NCI-H510A (cell line): ENCODE measurements around the gene SCD5.

Experiments
- DNase-seq: peaks from one replicate; lab custom pipeline; 2025; lab: John Stamatoyannopoulos, UW

SCD5 gene

DNA sequence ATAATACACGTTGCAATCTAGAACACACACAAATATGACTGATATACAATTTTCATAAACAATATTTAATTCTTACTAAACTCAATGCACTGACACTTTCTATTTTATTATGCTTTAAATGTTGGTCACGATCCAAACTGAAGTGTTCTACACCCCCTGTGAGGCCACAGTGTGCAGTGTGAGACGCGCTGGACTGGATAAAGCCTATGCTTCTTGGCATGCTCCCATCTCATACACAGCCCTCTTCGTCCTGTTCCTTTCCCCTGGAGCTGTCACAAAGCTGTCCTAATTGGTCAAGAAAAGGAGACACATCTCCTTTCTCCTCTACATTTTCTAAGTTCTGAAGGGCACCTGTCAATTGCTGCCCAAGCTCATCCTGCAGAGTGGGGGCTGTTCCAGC lies 72.0 kb downstream of the SCD5 start:
- DNase-seq: no peak

DNA sequence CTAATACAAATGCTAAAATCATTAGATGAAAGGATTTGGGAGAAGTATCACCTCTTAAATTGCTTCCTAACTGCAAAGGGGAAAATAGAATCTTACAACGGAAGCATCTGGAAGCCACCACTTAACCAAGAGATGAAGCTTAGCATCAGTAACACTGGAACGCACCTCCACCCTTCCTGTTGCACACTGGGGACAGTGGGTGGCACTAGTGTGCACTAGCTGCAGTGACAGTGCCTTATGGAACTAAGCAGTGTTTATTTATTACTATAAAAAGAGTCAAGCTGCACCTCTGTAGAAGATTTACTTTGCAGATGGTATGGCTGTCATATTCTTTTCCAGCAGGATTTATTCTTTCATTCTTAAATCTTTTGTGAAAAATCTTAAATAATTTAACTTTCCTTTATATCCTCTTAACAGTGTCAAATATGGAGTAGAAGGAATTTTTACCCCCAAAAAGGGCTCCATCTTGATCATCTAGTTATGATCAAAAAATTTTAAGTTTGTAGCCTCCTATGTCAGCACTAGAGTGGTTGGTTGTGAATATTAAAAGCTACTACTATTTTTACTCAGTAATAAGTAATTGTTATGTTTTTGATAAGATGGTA lies 76.7 kb downstream of the SCD5 start:
- DNase-seq: peak; percentile 20

DNA sequence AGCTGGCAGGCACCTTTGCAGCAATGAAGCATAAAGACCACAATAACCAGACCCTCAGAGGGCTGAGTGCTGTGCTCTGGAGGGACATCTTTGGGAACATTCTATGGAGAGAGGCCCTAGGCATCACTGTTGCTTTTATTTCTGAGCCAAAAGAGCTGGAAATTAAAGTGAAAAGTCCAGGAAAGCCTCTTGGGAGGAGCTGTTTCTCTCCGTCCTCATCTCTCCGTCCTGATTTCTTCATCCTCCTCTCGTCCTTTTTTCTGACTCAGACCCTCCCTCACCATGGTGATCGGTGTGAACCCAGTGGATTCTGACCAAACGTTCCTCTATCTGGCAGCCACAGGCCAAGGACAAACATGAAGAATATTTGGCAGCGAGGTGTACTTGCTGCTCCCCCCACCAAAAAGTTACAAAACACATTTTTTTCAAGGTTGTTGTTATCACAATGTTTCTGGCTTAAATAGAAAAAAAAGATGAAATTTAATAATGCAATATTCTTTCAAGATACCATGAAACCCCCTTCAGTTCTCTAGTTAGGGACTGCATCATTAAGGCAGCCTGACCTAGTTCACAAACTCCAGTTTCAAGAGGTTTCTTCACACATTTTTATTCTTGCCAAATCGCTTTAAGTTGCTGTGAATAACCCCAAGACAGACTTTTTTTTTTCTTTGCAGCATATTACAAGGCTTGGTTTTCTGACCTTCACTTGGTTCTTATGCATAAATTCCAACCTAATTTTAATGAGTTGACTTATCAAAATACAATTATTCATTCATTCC lies 80.2 kb downstream of the SCD5 start:
- no peak for DNase-seq

DNA sequence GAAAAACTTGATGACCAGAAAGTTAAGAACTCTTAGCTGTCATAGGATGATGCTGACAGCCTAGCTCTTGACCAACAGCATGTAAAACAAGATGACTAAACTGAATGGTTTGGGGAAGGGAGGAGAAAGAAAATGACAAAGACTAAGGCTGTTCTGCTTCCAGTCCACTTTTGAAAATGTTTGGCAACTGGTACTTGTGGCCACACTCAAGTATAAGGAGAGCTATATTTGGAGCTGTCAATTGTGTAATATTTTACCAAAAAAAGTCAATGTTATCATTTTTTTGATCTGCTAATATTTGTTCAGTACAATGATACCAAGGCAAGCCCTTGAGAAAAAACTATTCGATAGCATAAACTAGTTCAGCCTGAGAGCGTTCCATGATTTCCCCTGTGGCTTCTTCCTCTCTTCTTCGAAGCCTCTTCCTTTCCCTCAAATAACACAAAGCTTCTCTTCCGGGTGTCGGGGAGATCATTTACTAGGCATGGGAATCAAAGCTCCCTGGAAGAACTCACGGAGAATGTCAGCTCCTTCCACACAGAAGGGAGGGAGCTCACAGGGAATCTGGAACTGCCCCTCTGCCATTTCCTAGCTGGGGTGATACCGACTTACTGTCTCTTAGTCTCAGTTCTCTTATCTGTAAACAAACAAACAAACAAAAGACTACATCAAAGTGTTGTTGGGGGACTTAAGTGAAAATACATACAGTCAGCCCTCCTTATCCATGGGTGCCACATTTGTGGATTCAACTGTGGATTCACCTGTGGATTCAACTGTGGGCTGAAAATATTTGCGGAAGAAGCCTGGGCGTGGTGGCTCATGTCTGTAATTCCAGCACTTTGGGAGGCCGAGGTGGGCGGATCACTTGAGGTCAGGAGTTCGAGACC lies 82.6 kb downstream of the SCD5 start:
- no peak for DNase-seq

DNA sequence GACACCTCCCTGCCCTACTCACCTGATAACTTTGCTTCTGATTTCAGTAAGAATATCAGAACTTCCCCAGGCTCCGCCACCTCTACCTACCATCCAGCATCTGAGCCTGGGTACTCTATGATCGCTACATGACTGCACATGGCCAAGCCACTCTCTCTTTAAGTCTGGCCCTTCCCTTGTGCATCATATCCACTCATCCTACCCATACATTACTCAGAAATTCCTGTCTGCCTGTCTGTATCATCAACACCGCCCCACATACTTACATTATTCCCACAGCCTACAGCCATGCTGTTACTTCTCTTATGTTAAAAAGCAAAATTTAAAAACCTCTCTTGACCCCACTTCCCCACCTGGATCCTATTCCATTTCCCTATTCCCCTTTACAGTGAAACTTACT lies 84.7 kb downstream of the SCD5 start:
- no peak for DNase-seq

DNA sequence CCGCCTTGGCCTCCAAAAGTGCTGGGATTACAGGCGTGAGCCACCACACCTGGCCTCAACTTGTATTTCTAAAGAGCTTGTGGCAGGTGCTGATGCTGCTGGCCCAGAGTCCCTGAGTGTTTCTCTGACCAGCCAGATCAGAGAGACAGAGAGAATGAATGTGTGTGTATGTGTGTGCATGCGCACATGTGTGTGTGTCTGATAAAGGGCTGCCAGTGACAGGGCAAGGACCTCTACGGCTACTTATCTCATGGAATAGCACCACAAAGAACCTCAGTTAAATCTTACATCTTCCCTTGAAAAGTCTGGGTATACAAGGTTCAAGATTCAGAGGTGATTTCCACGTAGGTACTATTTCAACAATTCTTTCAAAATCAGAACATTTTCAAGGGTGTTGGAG lies 86.0 kb downstream of the SCD5 start:
- no peak for DNase-seq

DNA sequence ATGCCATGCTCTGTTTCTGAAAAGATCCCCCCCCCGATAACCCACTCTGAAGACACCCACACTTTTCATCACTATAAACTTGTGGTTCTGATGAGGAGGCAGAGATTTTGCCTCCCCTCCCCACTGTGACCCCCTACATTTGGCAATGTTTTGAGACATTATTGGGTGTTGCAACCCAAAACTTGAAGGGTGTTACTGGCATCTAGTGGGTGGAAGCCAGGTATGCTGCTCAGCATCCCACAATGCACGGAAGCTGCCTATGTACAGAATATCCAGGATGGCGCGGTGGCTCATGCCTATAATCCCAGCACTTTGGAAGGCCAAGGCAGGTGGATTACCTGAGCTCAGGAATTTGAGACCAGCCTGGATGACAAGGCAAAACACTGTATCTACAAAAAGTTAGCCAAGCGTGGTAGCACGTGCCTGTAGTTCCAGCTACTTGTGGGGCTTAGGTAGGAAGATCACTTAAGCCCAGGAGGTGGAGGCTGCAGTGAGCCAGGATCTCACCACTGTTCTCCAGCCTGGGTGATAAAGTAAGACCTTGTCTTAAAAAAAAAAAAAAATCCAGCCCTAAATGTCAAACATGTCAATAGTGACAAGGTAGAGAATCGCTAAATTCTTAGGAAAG lies 87.3 kb downstream of the SCD5 start:
- no peak for DNase-seq

DNA sequence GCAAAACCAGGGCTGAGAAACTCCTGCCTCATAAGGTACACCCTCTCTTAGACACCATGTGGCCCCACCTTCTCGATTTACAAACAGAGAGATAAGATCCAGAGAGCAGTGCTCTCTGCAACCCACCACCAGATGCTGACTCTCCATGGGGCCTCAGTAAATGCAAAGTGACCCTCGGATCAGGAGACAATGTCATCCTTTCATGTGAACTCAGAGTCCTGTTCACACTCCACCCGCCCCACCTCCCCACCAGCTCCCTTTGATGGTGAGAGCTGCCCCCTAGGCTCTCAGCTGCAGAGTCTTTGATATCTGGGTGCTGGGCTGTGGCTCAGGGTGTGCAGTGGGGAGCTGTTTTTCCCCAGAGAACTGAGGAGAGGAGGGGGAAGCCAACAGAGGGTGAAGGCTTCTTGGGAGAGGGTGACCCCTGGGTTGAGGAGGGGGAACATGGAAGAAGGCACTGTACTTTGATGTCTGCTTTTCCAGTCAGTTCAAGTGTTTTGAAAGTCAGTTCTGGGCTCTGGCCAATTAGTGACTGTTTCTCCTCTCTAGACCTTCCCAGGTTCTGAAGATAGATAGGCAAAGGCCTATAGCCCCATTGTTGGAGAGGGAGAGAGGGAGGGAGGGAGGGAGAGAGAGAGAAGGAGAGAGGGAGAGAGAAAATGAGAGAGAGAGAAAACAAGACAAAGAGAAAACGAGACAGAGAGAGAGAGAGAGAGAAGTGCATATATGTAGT lies 88.2 kb downstream of the SCD5 start:
- no peak for DNase-seq

DNA sequence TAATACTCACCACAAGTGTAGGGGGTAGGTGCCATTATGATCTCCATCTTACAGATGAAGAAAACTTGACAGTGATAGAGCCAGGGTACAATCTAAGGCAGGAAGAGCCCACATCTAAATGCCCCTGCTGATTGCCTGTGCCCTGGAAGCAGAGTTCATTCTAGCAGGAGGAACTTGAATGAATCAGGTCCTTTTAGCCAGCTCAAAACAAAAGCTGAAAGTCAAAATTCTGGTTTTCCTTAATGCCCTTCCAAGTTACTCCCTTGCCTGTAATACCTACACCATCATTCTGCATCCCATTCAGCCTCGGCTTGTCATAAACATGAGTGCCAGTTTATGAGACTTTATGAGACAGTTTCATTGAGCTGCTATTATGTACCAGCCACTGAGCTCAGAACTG lies 89.6 kb downstream of the SCD5 start:
- no peak for DNase-seq

DNA sequence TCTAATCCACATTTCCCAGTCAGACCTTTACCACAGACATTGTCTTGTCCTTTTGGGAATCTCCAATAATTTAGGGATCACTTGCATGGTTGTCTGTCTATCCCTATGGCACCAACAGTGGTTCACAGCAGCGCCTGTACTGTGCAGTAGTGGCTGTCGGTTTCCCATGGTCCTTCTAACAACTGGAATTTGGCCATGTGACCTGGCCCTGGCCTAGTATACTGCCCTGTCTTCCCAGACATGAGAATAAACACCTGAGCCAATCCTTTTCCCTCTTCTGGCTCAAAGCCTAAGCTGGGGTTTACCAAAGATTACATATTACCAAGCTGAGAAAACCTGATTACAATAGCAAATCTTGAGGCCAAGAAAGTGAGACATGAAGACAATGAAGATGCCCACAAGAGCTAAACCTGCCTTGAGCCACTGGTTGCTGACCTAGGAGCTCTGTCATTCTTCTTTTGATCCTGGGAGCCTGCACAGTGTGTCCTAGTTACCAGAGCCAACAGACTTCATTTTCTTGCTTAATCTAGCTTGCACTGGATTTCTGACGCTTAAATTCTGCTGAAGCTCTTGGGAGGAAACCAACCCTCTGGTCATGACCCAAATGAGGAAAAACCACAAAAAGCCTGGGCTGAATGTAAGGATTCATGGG lies 92.1 kb downstream of the SCD5 start:
- no peak for DNase-seq

DNA sequence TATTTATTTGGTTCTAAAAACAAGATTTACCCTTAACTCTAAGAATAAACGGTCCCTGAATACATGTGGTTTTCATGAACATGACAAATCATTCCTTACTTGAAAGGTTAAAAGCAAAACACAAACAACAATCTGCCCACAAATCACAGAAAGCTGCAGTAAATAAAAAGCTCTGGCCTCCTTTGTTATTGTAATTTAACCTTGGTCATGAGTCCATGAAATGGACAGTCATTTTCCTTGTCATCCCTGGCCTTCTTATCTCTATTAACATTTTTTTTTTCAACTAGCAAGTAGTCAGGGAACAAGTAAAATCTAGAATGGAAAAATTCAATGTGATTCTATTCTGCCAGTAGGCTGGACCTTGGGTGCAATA lies 92.7 kb downstream of the SCD5 start:
- DNase-seq: no peak

DNA sequence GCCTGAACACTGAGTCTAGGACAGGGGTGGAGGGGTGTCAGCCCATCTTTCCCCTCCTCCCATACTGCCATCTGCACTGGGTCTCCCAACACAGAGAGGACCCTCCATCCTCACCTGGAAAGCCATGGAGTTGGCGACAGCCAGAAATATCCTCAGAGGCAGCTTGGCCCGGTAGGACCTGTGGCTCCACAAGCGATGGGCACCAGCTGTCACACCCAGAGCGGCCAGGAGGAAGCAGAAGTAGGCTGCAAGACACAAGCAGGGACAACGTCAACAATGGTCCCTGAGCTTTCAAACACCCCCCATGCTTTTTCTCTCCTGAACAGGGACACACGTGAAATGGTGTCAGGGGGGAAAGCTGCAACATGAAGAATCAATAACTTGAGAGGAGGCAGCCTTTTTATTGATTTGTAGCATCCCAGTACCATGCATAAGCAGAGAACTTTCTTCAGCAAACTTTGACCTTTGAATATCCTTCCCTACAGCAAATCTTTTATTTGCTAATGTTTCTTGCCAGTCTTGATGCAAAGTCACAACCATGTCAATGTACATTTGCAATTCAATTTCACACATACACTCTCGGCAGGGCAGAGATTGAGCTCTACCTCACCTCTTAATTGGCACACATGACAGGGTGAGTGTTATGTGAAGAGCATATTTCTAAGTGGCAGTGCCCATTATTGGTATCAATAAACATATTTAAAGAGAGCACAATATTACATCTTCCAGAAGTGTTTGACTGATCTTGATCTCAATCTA lies 93.2 kb downstream of the SCD5 start:
- no peak for DNase-seq

DNA sequence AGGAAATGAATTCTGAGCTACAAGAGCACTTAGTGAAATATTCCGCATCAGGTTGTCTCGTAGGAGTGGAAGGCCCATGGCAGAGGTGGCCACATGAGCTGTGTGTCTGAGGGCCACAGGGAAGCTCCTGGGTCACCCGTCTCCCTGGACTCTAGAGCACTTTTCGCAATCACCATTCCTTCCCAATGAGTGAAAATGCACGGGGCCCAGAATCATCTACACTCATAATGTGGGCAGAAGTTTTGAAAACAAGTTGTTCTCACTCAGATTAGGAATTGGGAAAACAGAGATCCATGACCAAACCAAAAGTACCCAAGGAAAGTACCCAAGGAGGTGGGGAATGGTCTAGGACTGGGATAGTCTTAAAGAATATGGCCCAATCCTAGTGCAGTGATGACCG lies 94.4 kb downstream of the SCD5 start:
- no peak for DNase-seq

DNA sequence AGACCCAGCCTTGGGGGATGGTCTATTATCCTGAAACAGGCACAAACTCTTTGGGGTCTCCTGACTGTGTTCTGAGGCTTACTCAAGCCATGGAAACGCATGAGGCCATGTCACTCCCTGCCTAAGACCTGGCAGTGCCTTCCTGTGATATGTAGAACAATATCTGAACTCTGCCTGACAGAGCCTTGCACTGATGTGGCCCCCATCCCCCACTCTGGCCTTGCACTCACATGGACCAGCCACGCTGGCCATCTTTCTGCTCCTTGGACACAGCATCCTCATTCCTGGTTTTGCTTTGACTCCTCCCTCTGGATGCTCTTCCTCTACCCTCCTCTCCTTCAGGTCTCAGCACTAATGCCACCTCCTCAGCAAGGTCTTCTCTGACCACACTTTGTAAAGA lies 100.2 kb downstream of the SCD5 start:
- no peak for DNase-seq

DNA sequence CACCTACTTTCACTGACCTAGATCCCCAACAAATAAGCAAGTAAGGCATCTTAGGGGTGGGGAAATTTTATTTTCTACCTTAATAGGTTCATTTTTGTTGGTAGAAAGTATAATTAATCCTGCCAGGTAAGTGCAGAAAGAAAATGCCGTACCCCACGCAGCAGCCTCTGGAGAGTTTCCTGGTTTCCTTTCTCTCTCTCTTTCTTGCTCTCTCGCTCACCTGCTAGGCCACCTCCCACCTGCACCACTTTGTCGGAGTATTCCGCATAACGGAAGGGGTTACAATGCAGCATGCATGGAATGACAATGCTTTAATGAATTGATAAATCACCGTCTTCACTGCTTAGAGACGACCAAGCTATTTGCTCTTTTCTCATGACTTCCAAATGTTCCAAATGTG lies 101.0 kb downstream of the SCD5 start:
- no peak for DNase-seq

DNA sequence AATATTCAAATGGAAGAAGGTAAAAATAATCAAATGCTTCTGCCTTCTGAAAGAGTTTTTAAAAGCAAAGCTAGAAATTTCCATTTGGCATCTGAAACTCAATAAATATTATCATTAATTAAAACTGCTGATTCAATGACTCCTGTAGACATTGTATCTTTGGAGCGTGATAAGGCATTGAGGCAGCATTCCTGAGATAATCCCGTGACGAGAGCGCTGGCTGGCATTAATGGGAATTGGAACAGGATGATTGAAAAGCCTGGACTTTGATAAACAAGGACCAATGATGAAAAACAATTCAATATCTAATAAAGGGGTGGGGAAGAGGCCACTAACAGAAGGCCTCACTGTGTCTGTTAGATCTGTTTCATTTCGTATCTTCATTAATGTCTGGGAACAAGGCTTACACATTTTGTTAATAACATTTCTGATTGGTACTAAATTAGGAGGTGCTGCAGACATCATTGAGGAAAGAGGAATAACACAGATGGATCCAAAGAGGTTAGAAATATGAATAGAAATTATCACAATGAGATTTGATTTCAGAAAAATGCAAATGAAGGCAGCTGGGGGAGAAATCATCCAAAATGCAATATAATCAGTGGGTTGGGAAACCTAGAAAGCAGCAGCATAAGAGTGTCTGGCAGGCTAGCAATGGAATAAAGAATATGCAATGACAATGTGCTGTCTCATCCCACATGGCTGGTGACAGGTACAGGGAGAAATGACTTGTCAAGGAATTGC lies 102.3 kb downstream of the SCD5 start:
- no peak for DNase-seq

DNA sequence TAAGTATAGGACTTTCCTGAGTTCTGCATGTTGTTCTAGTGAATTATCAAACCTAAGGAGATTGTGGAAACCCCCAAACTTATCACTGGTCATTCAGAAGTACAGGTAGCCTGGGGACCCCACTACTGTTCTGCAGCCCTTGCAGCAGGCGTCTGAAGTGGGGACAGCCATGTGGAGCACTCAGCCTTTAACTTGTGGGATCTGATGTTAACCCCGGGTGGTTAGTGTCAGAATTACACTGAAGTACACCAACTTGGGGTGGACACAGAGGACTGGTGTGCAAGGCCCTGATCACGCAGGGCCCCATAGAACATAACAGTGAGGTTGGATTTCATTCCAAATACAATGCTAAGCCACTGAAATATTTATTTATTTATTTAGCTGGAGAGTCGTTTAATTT lies 103.7 kb downstream of the SCD5 start:
- DNase-seq: no peak

DNA sequence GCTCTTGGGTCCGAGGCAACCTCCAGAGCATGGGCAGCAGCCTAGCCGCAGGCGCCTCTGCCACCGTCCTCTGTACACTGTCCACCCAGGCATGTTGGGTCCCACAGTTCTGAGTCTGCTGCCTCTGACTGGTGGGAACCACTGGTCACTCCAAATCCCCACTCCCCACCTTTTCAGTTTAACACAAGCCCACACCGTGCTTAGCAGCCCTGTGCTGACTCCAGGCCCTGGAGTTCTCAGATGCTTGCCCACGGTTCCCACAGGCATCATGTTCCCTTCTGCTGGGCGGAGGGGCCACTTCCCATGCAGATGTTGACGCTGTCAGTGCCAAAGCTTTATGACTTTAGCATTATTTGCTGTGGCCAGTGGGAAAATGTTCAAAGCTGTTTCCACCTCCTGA lies 104.5 kb downstream of the SCD5 start:
- no peak for DNase-seq

DNA sequence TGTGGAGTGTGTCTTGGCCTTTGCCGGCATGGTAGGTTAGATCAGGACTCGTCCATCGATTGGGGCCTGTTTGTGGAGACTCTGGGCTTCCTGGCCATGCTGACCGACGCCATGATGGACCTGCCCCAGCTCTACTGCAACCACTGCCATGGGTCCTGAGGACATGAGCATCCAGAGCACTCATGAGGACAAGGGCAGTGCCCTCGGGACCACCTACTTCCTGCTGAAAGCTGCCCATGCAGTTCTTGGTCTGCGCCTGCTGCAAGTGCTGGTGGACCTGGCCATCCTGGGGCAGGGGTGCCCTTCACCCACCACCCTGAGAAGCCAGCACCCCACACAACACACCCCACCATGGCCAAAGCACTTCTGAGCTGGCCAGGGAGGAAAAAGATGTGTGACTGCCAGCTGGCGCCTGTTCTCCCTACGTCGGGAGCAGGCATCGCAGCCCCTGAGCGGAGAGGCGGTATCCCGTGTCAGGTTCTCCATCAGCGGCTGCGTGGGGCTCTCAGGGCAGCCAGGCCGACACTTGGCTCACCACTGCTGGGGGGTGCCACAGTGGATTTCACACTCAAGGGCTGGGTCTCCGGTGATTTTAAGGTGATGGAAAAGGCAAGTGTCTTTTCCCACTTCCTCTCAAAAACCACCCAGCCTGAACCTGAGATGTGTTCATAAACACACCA lies 106.4 kb downstream of the SCD5 start:
- DNase-seq: no peak
